MM.1S (cell line): ENCODE data around the gene GARNL3.

ENCODE experiments used
- DNase-seq: peaks from one replicate; pipeline ENCODE4 v3.0.0-alpha.2; 2015
- H2AFZ ChIP-seq: fragments of 300-600 bp; sonication (generic); 2 replicates; pipeline ENCODE4 v1.6.0; 2016; ENCODE audit warnings: antibody characterized with exemption, low read length
- H3F3A ChIP-seq: fragments of 300-600 bp; sonication (generic); 2 replicates; pipeline ENCODE4 v1.6.1; 2016; ENCODE audit warnings: mild to moderate bottlenecking, antibody characterized with exemption, low read length, moderate library complexity, mixed read lengths; ENCODE audit not compliant: insufficient read depth
- H3K27ac ChIP-seq: fragments of 300-600 bp; sonication (generic); 2 replicates; pipeline ENCODE4 v1.5.1; 2016; ENCODE audit warnings: mild to moderate bottlenecking, low read length
- H3K27me3 ChIP-seq: fragments of 300-600 bp; sonication (generic); replicated peaks from 2 replicates; pipeline ENCODE4 v1.6.0; 2016; ENCODE audit warnings: low read length; ENCODE audit not compliant: insufficient read depth
- H3K36me3 ChIP-seq: fragments of 300-600 bp; sonication (generic); replicated peaks from 2 replicates; pipeline ENCODE4 v1.6.1; 2016; ENCODE audit warnings: mild to moderate bottlenecking, low read length, mixed read lengths; ENCODE audit not compliant: insufficient read depth
- H3K4me1 ChIP-seq: fragments of 300-600 bp; sonication (generic); 2 replicates; pipeline ENCODE4 v1.6.1; 2016; ENCODE audit warnings: low read length, mixed read lengths
- H3K4me2 ChIP-seq: fragments of 300-600 bp; sonication (generic); 2 replicates; pipeline ENCODE4 v1.6.0; 2016; ENCODE audit warnings: low read depth, low read length
- H3K4me3 ChIP-seq: fragments of 300-600 bp; sonication (generic); 2 replicates; pipeline ENCODE4 v1.5.1; 2016; ENCODE audit warnings: low read length, mixed read lengths
- H3K79me2 ChIP-seq: fragments of 300-600 bp; sonication (generic); 2 replicates; pipeline ENCODE4 v1.6.1; 2016; ENCODE audit warnings: mixed run types, low read length, mixed read lengths
- H3K9ac ChIP-seq: fragments of 300-600 bp; sonication (generic); 2 replicates; pipeline ENCODE4 v1.6.1; 2016; ENCODE audit warnings: low read length, mixed read lengths
- H3K9me2 ChIP-seq: fragments of 300-600 bp; sonication (generic); replicated peaks from 2 replicates; pipeline ENCODE4 v1.6.1; 2016; ENCODE audit warnings: mild to moderate bottlenecking, low read length, mixed read lengths; ENCODE audit not compliant: insufficient read depth
- H3K9me3 ChIP-seq: fragments of 300-600 bp; sonication (generic); replicated peaks from 2 replicates; pipeline ENCODE4 v1.6.1; 2016; ENCODE audit warnings: mild to moderate bottlenecking, low read length, mixed read lengths; ENCODE audit not compliant: insufficient read depth
- H4K20me1 ChIP-seq: fragments of 300-600 bp; sonication (generic); 2 replicates; pipeline ENCODE4 v1.6.1; 2016; ENCODE audit warnings: mild to moderate bottlenecking, low read length, moderate library complexity, mixed read lengths; ENCODE audit not compliant: insufficient read depth
- EZH2 ChIP-seq: fragments of 300-600 bp; sonication (generic); optimal IDR thresholded peaks from 2 replicates; pipeline ENCODE3; 2017; ENCODE audit warnings: low read depth, mild to moderate bottlenecking, antibody characterized with exemption, low read length, mixed read lengths
- EZH2phosphoT487 ChIP-seq: fragments of 300-600 bp; sonication (generic); IDR thresholded peaks from 2 replicates; pipeline ENCODE4 v1.6.1; 2018; ENCODE audit warnings: antibody characterized with exemption, low read length
- TF ChIP-seq, protein P1 (sequence below): fragments of 300-600 bp; sonication (generic); IDR thresholded peaks from 2 replicates; pipeline ENCODE4 v1.5.1; 2016; ENCODE audit warnings: antibody characterized with exemption, low read length, mixed read lengths

The GARNL3 gene

DNA sequence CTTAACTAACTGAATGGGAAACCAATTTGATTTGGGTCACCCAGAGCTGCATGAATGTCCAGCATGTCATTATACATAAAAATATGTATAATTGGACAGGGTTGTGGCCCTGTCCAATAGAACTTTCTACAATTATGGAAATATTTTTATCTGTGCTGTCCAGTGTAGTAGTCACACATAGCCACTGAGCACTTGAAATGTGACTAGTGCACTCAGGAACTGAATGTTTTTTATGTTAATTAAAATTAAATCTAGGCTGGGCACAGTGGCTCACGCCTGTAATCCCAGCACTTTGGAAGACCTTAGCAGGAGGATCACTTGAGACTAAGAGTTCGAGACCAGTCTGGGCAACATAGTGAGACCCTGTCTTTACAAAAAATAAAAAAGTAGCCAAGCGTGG lies 18.6 kb downstream of the GARNL3 start:
- H4K20me1 ChIP-seq: no peaks in the 10 kb centered on the region
- no peaks in the 10 kb centered on the region for H3K27me3 ChIP-seq
- no peaks in the 10 kb centered on the region for H3K79me2 ChIP-seq
- no peaks in the 10 kb centered on the region for H3K9me2 ChIP-seq
- no peak overlapping the region for H3K27ac ChIP-seq
- no peaks in the 10 kb centered on the region for H3F3A ChIP-seq
- no peak overlapping the region for H3K4me2 ChIP-seq
- H3K9me3 ChIP-seq: no peaks in the 10 kb centered on the region
- no peak overlapping the region for H3K4me3 ChIP-seq
- H3K9ac ChIP-seq: no peak overlapping the region
- H3K4me1 ChIP-seq: peaks cover 6% of the 10 kb centered on the region; the same call in 1 of the 2 replicates
- no peaks in the 10 kb centered on the region for H3K36me3 ChIP-seq
- H2AFZ ChIP-seq: no peak overlapping the region
- DNase-seq: no peak
- TF ChIP-seq EZH2 (no peak), EZH2phosphoT487 (no peak)
- TF ChIP-seq, protein P1, sequence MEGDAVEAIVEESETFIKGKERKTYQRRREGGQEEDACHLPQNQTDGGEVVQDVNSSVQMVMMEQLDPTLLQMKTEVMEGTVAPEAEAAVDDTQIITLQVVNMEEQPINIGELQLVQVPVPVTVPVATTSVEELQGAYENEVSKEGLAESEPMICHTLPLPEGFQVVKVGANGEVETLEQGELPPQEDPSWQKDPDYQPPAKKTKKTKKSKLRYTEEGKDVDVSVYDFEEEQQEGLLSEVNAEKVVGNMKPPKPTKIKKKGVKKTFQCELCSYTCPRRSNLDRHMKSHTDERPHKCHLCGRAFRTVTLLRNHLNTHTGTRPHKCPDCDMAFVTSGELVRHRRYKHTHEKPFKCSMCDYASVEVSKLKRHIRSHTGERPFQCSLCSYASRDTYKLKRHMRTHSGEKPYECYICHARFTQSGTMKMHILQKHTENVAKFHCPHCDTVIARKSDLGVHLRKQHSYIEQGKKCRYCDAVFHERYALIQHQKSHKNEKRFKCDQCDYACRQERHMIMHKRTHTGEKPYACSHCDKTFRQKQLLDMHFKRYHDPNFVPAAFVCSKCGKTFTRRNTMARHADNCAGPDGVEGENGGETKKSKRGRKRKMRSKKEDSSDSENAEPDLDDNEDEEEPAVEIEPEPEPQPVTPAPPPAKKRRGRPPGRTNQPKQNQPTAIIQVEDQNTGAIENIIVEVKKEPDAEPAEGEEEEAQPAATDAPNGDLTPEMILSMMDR: no peak

DNA sequence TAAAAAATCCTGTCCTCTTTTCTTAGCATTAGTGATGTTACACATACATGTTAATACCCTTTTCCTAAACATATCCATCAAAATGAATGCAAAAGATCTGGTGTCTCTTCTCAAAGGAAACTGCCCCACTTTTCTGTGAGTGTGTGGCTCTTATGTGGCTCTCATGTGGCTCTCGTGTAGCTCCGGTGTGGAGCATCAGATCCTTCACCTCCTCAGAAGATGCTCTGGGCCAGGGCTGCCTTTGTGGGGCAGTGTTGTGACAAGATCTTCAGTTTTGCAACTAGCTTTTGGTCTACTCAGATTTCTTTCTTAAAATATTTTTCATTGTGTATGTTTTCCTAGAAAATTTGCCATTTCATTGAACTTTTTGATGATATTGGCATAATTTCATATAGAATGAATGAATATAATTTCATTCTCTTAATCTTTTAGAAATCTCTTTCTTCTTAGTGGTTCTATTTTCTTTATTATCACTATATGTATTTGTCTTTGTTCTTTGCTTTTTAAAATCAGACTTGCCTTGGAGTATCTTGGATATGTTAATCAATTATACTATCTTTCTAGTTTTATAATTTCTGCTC lies 19.4 kb downstream of the GARNL3 start:
- Histone ChIP-seq H2AFZ (no peak overlapping the region), H3K9me3 (no peaks in the 10 kb centered on the region), H3K9me2 (no peaks in the 10 kb centered on the region), H3F3A (no peaks in the 10 kb centered on the region), H4K20me1 (no peaks in the 10 kb centered on the region), H3K79me2 (no peaks in the 10 kb centered on the region), H3K27ac (no peak overlapping the region), H3K36me3 (no peaks in the 10 kb centered on the region), H3K9ac (no peak overlapping the region), H3K4me3 (no peak overlapping the region), H3K4me2 (no peak overlapping the region), H3K27me3 (no peaks in the 10 kb centered on the region), H3K4me1 (no peaks in the 10 kb centered on the region)
- TF ChIP-seq EZH2 (no peak), EZH2phosphoT487 (no peak)
- TF ChIP-seq, protein P1: no peak
- no peak for DNase-seq

DNA sequence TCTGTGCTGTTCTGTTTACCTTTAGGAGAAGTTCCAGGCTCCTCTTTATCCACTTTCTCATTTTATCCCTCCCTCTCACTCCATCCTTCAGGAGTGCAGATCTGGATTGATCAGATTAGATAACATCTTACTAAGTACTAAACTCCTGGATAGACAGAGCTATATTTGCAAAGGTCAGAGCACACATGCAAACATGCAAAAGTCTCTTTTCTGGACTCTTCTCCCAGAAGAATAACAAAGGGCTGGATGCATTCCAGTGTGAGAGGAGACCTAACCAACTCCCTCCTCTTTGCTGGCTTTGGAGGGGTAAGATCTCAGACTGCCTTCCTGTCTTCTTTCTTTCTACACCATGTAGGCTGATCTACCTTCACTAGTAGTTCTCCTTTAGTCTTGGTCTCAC lies 21.4 kb downstream of the GARNL3 start:
- Histone ChIP-seq H3K9me2 (no peaks in the 10 kb centered on the region), H3F3A (no peaks in the 10 kb centered on the region), H3K4me3 (no peak overlapping the region), H3K9ac (no peak overlapping the region), H3K9me3 (no peaks in the 10 kb centered on the region), H3K4me1 (no peaks in the 10 kb centered on the region), H3K36me3 (no peaks in the 10 kb centered on the region), H3K79me2 (no peaks in the 10 kb centered on the region), H3K27ac (no peak overlapping the region), H3K27me3 (no peaks in the 10 kb centered on the region), H3K4me2 (no peak overlapping the region), H4K20me1 (no peaks in the 10 kb centered on the region), H2AFZ (no peak overlapping the region)
- TF ChIP-seq EZH2: no peak
- DNase-seq: no peak

DNA sequence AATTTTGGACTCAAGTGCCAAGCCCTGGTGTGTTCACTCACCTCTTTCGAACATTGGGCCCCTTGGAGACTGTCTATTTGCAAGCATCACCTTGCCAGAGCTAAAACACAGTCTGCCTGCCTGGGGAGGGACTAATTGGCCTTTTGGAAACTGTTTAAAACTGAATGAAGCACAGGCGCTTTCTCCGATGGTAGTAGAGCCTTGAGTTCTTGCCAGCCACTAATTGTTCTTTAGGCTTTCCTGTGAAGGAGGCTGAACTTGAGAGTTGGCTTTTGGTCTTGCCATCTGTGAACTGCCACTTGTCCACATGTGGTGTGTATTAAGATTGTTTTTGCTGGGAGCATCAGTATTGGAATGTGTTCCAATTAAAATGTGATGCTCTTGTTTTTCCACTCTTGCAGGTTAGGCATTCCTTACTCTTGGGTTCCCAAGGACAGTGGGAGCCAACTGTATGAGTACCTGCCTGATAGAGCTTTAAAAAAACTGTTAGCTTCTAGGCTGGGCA lies 26.0 kb downstream of the GARNL3 start:
- DNase-seq: no peak
- Histone ChIP-seq H3K9me3 (no peaks in the 10 kb centered on the region), H3K4me3 (no peak overlapping the region), H3K36me3 (no peaks in the 10 kb centered on the region), H3K4me1 (no peaks in the 10 kb centered on the region), H2AFZ (no peak overlapping the region), H3K9ac (no peak overlapping the region), H4K20me1 (no peaks in the 10 kb centered on the region), H3K4me2 (no peak overlapping the region), H3F3A (no peaks in the 10 kb centered on the region), H3K27ac (no peak overlapping the region), H3K79me2 (no peaks in the 10 kb centered on the region), H3K9me2 (no peaks in the 10 kb centered on the region), H3K27me3 (no peaks in the 10 kb centered on the region)
- TF ChIP-seq EZH2phosphoT487 (no peak), EZH2 (no peak)
- TF ChIP-seq, protein P1: no peak
